GM12878 (cell line): ENCODE results near the gene DSG1. TPM values are rescaled to one million over a fixed set of nuclear protein-coding genes. Genes with fewer than 3 reads are reported as not detected.

Source experiments
- polyA plus RNA-seq, 11 experiments: library from polyadenylated mRNA; depleted of rRNA in 4 of 11; unstranded in 6 of 11; stranded (reverse) in 5 of 11; fragments of >200 nt; fragmentation: Nextera tagmentation in 4 of 11; fragmentation: Illumina TruSeq in 1 of 11; extraction: Ambion mirVana in 4 of 11; extraction: Trizol in 1 of 11; gene quantifications; 1 replicate in 1 of 11; 2 replicates in 10 of 11; pipeline versions ENCODE4 v1.2.1 to v1.2.3, GENCODE V29; 2011 to 2016; ENCODE audit warnings: inconsistent platforms in 2 of 11, missing spikeins in 2 of 11, low read depth in 1 of 11
- small RNA-seq: library from RNA; depleted of rRNA; stranded (forward); fragments of <200 nt; gene quantifications from one replicate; pipeline ENCODE3, GENCODE V24; 2014
- total RNA-seq, 4 experiments: library from RNA; depleted of rRNA in 3 of 4; stranded (reverse); fragments of >200 nt in 3 of 4; fragmentation: Illumina TruSeq in 1 of 4; extraction: Trizol in 1 of 4; gene quantifications; 2 replicates each; pipeline versions ENCODE4 v1.2.1 to v1.2.3, GENCODE V29; 2013 to 2021

Gene DSG1
- total and polyA plus RNA-seq, 10 of the 15 experiments (the other 5 are each of a cell fraction or from before 2014, with no cell fraction given) = 0.10 to 5.0 (median 2.6) TPM

Small RNA genes lying within 50 kb of the gene (small RNA-seq; reads per million reads assigned to genes)
- gene RF00019 = not detected
- not detected for gene RNU6-167P

Other genes starting within 250 kb of the DSG1 start
- 1.9 and 2.4 TPM in 2 replicates for gene DSC2, start 215.7 kb upstream of the DSG1 start, total RNA-seq (2014; rRNA removed)
- 3.4 and 3.6 TPM in 2 replicates for gene DSC2, start 215.7 kb upstream of the DSG1 start, total RNA-seq (2014; rRNA removed; fragmentation: Illumina TruSeq; extraction: Trizol)
- gene DSC2, start 215.7 kb upstream of the DSG1 start, total RNA-seq (2021) = 3.9 and 4.4 TPM in 2 replicates
- gene DSC2, start 215.7 kb upstream of the DSG1 start, polyA plus RNA-seq (2011; rRNA removed) = not detected in 2 replicates
- gene DSC2, start 215.7 kb upstream of the DSG1 start, polyA plus RNA-seq (2014; fragmentation: Illumina TruSeq; extraction: Trizol) = 3.0 and 4.3 TPM in 2 replicates
- gene DSC2, start 215.7 kb upstream of the DSG1 start, polyA plus RNA-seq (2014; fragmentation: Nextera tagmentation; extraction: Ambion mirVana) = 1 to 10 TPM; 1.2 to 2.9 TPM
- 0.88 and 1.8 TPM in 2 replicates for gene DSC2, start 215.7 kb upstream of the DSG1 start, polyA plus RNA-seq (2014; rRNA removed)
- gene DSC2, start 215.7 kb upstream of the DSG1 start, polyA plus RNA-seq (2016; fragmentation: Nextera tagmentation; extraction: Ambion mirVana) = 1 to 10 TPM; 3.4 to 4.9 TPM
- gene DSC1, start 155.3 kb upstream of the DSG1 start, total RNA-seq (2014; rRNA removed) = 0.51 and 0.71 TPM in 2 replicates
- gene DSC1, start 155.3 kb upstream of the DSG1 start, total RNA-seq (2014; rRNA removed; fragmentation: Illumina TruSeq; extraction: Trizol) = 0.64 and 0.67 TPM in 2 replicates
- 0.40 and 0.44 TPM in 2 replicates for gene DSC1, start 155.3 kb upstream of the DSG1 start, total RNA-seq (2021)
- gene DSC1, start 155.3 kb upstream of the DSG1 start, polyA plus RNA-seq (2011; rRNA removed) = not detected in 2 replicates
- 0.40 TPM in 2 replicates for gene DSC1, start 155.3 kb upstream of the DSG1 start, polyA plus RNA-seq (2014; fragmentation: Illumina TruSeq; extraction: Trizol)
- gene DSC1, start 155.3 kb upstream of the DSG1 start, polyA plus RNA-seq (2014; fragmentation: Nextera tagmentation; extraction: Ambion mirVana) = under 1 TPM; 0.35 to 0.84 TPM
- gene DSC1, start 155.3 kb upstream of the DSG1 start, polyA plus RNA-seq (2014; rRNA removed) = 0.14 and 0.24 TPM in 2 replicates
- under 1 TPM; 0.43 to 0.51 TPM for gene DSC1, start 155.3 kb upstream of the DSG1 start, polyA plus RNA-seq (2016; fragmentation: Nextera tagmentation; extraction: Ambion mirVana)
- 0.17 and 0.22 TPM in 2 replicates for gene DSG4, start 58.6 kb downstream of the DSG1 start, total RNA-seq (2014; rRNA removed)
- 0.18 and 0.27 TPM in 2 replicates for gene DSG4, start 58.6 kb downstream of the DSG1 start, total RNA-seq (2014; rRNA removed; fragmentation: Illumina TruSeq; extraction: Trizol)
- gene DSG4, start 58.6 kb downstream of the DSG1 start, total RNA-seq (2021) = 0.13 and 0.16 TPM in 2 replicates
- gene DSG4, start 58.6 kb downstream of the DSG1 start, polyA plus RNA-seq (2011; rRNA removed) = not detected in 2 replicates
- gene DSG4, start 58.6 kb downstream of the DSG1 start, polyA plus RNA-seq (2014; fragmentation: Illumina TruSeq; extraction: Trizol) = 0.13 and 0.16 TPM in 2 replicates
- under 1 TPM; 0.07 to 0.18 TPM for gene DSG4, start 58.6 kb downstream of the DSG1 start, polyA plus RNA-seq (2014; fragmentation: Nextera tagmentation; extraction: Ambion mirVana)
- 0.11 and 0.13 TPM in 2 replicates for gene DSG4, start 58.6 kb downstream of the DSG1 start, polyA plus RNA-seq (2014; rRNA removed)
- under 1 TPM; 0.25 to 0.59 TPM for gene DSG4, start 58.6 kb downstream of the DSG1 start, polyA plus RNA-seq (2016; fragmentation: Nextera tagmentation; extraction: Ambion mirVana)
- 0.28 and 0.49 TPM in 2 replicates for gene DSG3, start 129.6 kb downstream of the DSG1 start, total RNA-seq (2014; rRNA removed)
- 0.36 and 0.41 TPM in 2 replicates for gene DSG3, start 129.6 kb downstream of the DSG1 start, total RNA-seq (2014; rRNA removed; fragmentation: Illumina TruSeq; extraction: Trizol)
- 0.24 and 0.31 TPM in 2 replicates for gene DSG3, start 129.6 kb downstream of the DSG1 start, total RNA-seq (2021)
- gene DSG3, start 129.6 kb downstream of the DSG1 start, polyA plus RNA-seq (2011; rRNA removed) = 0.01 TPM in 1 of 2 replicates, not detected in the other
- gene DSG3, start 129.6 kb downstream of the DSG1 start, polyA plus RNA-seq (2014; fragmentation: Illumina TruSeq; extraction: Trizol) = 0.27 and 0.34 TPM in 2 replicates
- gene DSG3, start 129.6 kb downstream of the DSG1 start, polyA plus RNA-seq (2014; fragmentation: Nextera tagmentation; extraction: Ambion mirVana) = under 1 TPM; 0.05 to 0.14 TPM
- gene DSG3, start 129.6 kb downstream of the DSG1 start, polyA plus RNA-seq (2014; rRNA removed) = 0.16 and 0.32 TPM in 2 replicates
- under 1 TPM; 0.21 to 0.31 TPM for gene DSG3, start 129.6 kb downstream of the DSG1 start, polyA plus RNA-seq (2016; fragmentation: Nextera tagmentation; extraction: Ambion mirVana)
- gene DSG2, start 180.0 kb downstream of the DSG1 start, total RNA-seq (2014; rRNA removed) = 23.7 and 26.1 TPM in 2 replicates
- gene DSG2, start 180.0 kb downstream of the DSG1 start, total RNA-seq (2014; rRNA removed; fragmentation: Illumina TruSeq; extraction: Trizol) = 35.7 and 39.3 TPM in 2 replicates
- 30.5 and 30.9 TPM in 2 replicates for gene DSG2, start 180.0 kb downstream of the DSG1 start, total RNA-seq (2021)
- 40.5 and 48.9 TPM in 2 replicates for gene DSG2, start 180.0 kb downstream of the DSG1 start, polyA plus RNA-seq (2011; rRNA removed)
- 46.2 and 53.5 TPM in 2 replicates for gene DSG2, start 180.0 kb downstream of the DSG1 start, polyA plus RNA-seq (2014; fragmentation: Illumina TruSeq; extraction: Trizol)
- 10 to 100 TPM; 11.7 to 12.7 TPM for gene DSG2, start 180.0 kb downstream of the DSG1 start, polyA plus RNA-seq (2014; fragmentation: Nextera tagmentation; extraction: Ambion mirVana)
- 23.1 and 28.5 TPM in 2 replicates for gene DSG2, start 180.0 kb downstream of the DSG1 start, polyA plus RNA-seq (2014; rRNA removed)
- gene DSG2, start 180.0 kb downstream of the DSG1 start, polyA plus RNA-seq (2016; fragmentation: Nextera tagmentation; extraction: Ambion mirVana) = 10 to 100 TPM; 25.2 to 27.4 TPM